ENCODE data around the gene CARD11.

GRCh38 chr7:2905027-2905426, 138.6 kb downstream of the CARD11 start:
- TF ChIP-seq CTCF (IDR thresholded peaks at IDR 0.05) (no peak), POLR2A (IDR thresholded peaks at IDR 0.05) (no peak)

Measured in testis (tissue), 2 donors.